Retinal pigment epithelial cell (primary cell): ENCODE data around the gene PAX7.
"Not testable (repeated sequence)": the region's sequence is repeated elsewhere in the genome, so short reads cannot be mapped to it uniquely, and the experiment has no call there.

Source experiments
- DNase-seq: peaks from one replicate; pipeline ENCODE4 v3.0.0-alpha.2; 2010; ENCODE audit warnings: low read depth
- H3K4me3 ChIP-seq: 2 replicates; pipeline ENCODE4 v1.5.1; 2011; ENCODE audit warnings: mild to moderate bottlenecking, low read length, control low read depth, moderate library complexity
- CTCF ChIP-seq: conservative IDR thresholded peaks from 2 replicates; pipeline ENCODE4 v1.5.1; 2011; ENCODE audit warnings: low read depth, low read length, control low read depth, inconsistent platforms

PAX7 gene

DNA sequence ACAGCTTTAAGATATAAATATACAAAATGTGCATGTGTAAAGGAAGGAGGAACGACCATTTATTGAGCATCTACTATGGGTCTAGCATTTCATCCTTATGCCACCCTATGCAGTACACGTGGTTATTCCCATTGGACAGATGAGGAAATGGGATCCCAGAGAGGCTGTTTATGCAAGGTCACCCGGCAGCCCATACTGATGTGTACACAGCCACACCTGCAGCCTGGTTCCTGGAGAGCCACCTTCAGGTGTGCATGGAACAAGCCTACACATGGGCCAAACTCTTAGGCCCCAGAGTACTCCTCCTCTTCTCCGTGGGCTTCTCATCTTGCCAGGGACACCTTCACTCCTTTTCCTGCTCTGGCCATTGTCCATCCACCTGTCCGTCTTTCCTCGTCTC is 108.8 kb downstream of the PAX7 start:
- H3K4me3 ChIP-seq = no peak overlapping the region
- no peak for TF ChIP-seq CTCF
- no peak for DNase-seq

DNA sequence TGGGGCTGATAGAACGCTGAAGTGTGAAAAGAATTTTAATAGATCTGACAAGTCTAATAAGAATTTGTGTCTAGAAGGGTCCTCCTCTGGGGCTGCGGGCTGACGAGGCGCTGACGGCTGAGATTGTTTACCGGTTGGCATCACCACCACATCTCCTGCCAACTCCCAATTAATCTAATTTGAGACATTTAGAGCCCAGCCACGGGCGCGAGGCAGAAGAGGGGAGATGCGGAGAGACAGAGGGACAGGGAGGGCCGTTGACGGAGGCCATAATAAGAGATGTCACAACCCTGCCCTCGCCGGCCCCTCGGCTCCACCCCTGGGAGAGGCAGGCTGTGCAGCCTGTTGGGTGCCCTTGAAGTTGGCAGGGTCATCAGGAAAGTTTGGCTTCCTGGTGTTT is 109.3 kb downstream of the PAX7 start:
- DNase-seq = no peak
- TF ChIP-seq CTCF = no peak

GRCh38 chr1:18740617-18741016 is 110.0 kb downstream of the PAX7 start:
- no peak for TF ChIP-seq CTCF
- no peak for DNase-seq
- H3K4me3 ChIP-seq = no peak overlapping the region

More for the DNA sequence above, 109.3 kb downstream of the PAX7 start:
- no peak overlapping the region for H3K4me3 ChIP-seq

- DNase-seq = no peak
- TF ChIP-seq CTCF = no peak
- no peak overlapping the region for H3K4me3 ChIP-seq
Observed at GRCh38 chr1:18743233-18743632, 112.6 kb downstream of the PAX7 start.

DNA sequence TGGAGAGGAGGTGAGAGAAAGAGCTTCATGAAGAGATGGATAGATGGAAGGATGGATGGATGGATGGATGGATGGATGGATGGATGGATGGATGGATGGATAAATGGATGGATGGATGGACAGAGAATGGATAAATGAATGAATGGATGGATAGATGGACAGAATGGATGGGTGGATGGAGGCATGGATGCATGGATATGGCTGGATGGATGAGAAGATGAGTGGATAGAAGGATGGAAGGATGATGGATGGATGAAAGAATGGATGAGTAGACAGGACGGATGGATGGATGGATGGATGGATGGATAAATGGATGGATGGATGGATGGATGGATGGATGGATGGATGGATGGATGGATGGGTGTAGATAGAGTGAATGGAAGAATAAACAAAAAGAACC is 113.7 kb downstream of the PAX7 start:
- not testable (repeated sequence) for H3K4me3 ChIP-seq, DNase-seq

DNA sequence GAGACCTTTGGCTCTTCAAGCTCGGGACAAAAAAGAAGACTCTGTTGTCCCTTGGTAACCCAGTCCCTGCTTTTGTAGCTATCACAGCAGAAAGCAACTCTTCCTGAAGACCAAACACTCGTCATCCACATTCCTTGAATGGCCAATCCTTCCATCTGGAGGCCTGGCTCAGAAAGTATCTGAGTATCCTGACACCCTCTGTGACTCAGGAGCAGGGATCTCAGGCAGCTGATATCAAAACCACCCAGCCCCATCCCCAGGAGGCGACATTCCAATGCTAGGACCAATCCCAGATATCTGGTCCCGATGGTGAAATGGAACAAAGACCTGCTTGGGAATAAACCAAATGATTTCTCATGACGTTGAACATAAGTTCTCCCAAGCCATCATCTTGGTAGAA is 116.3 kb downstream of the PAX7 start:
- no peak for DNase-seq
- H3K4me3 ChIP-seq = no peak overlapping the region
- TF ChIP-seq CTCF = no peak

DNA sequence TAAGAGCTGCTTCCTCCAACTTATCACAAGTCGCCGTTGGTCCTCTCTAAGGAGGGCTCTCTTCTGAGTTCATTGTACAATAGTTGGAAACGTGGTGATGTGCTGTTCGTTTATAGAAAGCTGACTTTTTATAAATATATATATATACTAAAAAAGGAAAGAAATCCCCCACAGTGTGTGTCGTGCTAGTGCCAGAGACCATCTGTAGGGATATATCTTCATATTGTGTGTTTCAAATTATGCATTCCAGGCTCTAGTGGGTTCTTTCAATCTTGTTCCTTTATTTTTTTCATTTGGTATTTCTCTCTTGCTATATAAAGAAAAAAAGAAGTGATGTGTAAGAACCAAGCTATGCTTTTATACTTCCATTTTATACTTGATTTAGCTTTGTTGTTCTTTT is 117.0 kb downstream of the PAX7 start:
- TF ChIP-seq CTCF = no peak
- no peak overlapping the region for H3K4me3 ChIP-seq
- DNase-seq = no peak

GRCh38 chr1:18748435-18748834 is 117.8 kb downstream of the PAX7 start:
- DNase-seq = no peak
- no peak overlapping the region for H3K4me3 ChIP-seq
- TF ChIP-seq CTCF = no peak
